Measurements from ENCODE around the gene CIDEB.

The CIDEB gene

GRCh38 chr14:24271134-24271833 lies 36.5 kb downstream of the CIDEB start, which contains the start of gene RABGGTA:
TSS of gene RABGGTA (minus strand) at chr14:24271597. CDS start at chr14:24271115, 482 bp downstream.
- TF ChIP-seq POLR2AphosphoS5 (IDR thresholded peaks at IDR 0.05; ENCODE audit: low read depth, low read length) (no peak), REST (IDR thresholded peaks at IDR 0.05; ENCODE audit: insufficient read depth in 1 of 2, low read depth in 2 of 2, low read length in 2 of 2) (no peak), FOXP2 (optimal IDR thresholded peaks at IDR 0.05; ENCODE audit: borderline replicate concordance, extremely low read depth, extremely low read length, insufficient read depth) (peak; percentile 93), TAF1 (IDR thresholded peaks at IDR 0.05; ENCODE audit: borderline replicate concordance, insufficient read depth, low read length) (no peak)

GRCh38 chr14:24270537-24271133 lies 37.1 kb downstream of the CIDEB start:
- TF ChIP-seq SIN3A (IDR thresholded peaks at IDR 0.05; ENCODE audit: borderline replicate concordance, insufficient read depth, low read length): no peak
- no peak for TF ChIP-seq TAF1 (IDR thresholded peaks at IDR 0.05; ENCODE audit: borderline replicate concordance, insufficient read depth, low read length)
- TF ChIP-seq POLR2AphosphoS5 (IDR thresholded peaks at IDR 0.05; ENCODE audit: low read depth, low read length): no peak
- TF ChIP-seq FOXP2 (optimal IDR thresholded peaks at IDR 0.05; ENCODE audit: borderline replicate concordance, extremely low read depth, extremely low read length, insufficient read depth): no peak
- TF ChIP-seq REST (IDR thresholded peaks at IDR 0.05; ENCODE audit: insufficient read depth in 1 of 2, low read depth in 2 of 2, low read length in 2 of 2): no peak

GRCh38 chr14:24269910-24270536 lies 37.8 kb downstream of the CIDEB start:
- TF ChIP-seq SIN3A (IDR thresholded peaks at IDR 0.05; ENCODE audit: borderline replicate concordance, insufficient read depth, low read length) (no peak), FOXP2 (optimal IDR thresholded peaks at IDR 0.05; ENCODE audit: borderline replicate concordance, extremely low read depth, extremely low read length, insufficient read depth) (no peak), TAF1 (IDR thresholded peaks at IDR 0.05; ENCODE audit: borderline replicate concordance, insufficient read depth, low read length) (no peak), REST (IDR thresholded peaks at IDR 0.05; ENCODE audit: insufficient read depth in 1 of 2, low read depth in 2 of 2, low read length in 2 of 2) (no peak), POLR2AphosphoS5 (IDR thresholded peaks at IDR 0.05; ENCODE audit: low read depth, low read length) (no peak)

- TF ChIP-seq SIN3A (IDR thresholded peaks at IDR 0.05; ENCODE audit: borderline replicate concordance, insufficient read depth, low read length) (no peak), REST (IDR thresholded peaks at IDR 0.05; ENCODE audit: insufficient read depth in 1 of 2, low read depth in 2 of 2, low read length in 2 of 2) (no peak), FOXP2 (optimal IDR thresholded peaks at IDR 0.05; ENCODE audit: borderline replicate concordance, extremely low read depth, extremely low read length, insufficient read depth) (no peak), POLR2AphosphoS5 (IDR thresholded peaks at IDR 0.05; ENCODE audit: low read depth, low read length) (no peak)
Observed at GRCh38 chr14:24269368-24269767, 38.4 kb downstream of the CIDEB start.

Data from PFSK-1 (cell line).